HepG2 (cell line): ENCODE measurements around the gene ATG13. TPM values are rescaled to one million over a fixed set of nuclear protein-coding genes. Genes with fewer than 3 reads are reported as not detected.

Source experiments
- ATF7 ChIP-seq, 2 experiments: fragments of 450-650 bp in 1 of 2; sonication (generic) in 1 of 2; formaldehyde crosslinking in 1 of 2; IDR thresholded peaks; 2 replicates each; pipeline versions ENCODE4 v1.4.0 to v1.6.1; 2016 to 2020; ENCODE audit warnings: antibody characterized with exemption in 1 of 2, mild to moderate bottlenecking in 1 of 2, missing genetic modification reagents in 1 of 2
- HNF4A ChIP-seq: sonication (generic); formaldehyde crosslinking; IDR thresholded peaks from 2 replicates; pipeline ENCODE4 v1.4.0; 2020; ENCODE audit warnings: missing genetic modification reagents
- IKZF1 ChIP-seq: fragments of 450-650 bp; IDR thresholded peaks from 2 replicates; pipeline ENCODE4 v1.7.1; 2016
- IRF2 ChIP-seq: IDR thresholded peaks from 2 replicates; pipeline ENCODE4 v1.6.1; 2018; ENCODE audit warnings: missing genetic modification reagents, missing compliant biosample characterization
- LRRFIP1 ChIP-seq: sonication (generic); formaldehyde crosslinking; conservative IDR thresholded peaks from 2 replicates; pipeline ENCODE4 v1.4.0; 2020; ENCODE audit warnings: missing genetic modification reagents
- MEF2D ChIP-seq: sonication (generic); formaldehyde crosslinking; IDR thresholded peaks from 2 replicates; pipeline ENCODE4 v1.5.1; 2020; ENCODE audit warnings: mild to moderate bottlenecking, missing genetic modification reagents
- NCOA2 ChIP-seq: sonication (generic); formaldehyde crosslinking; IDR thresholded peaks from 2 replicates; pipeline ENCODE4 v1.8.0; 2022; ENCODE audit warnings: inconsistent platforms
- NR2C2 ChIP-seq: sonication (generic); formaldehyde crosslinking; IDR thresholded peaks from 2 replicates; pipeline ENCODE4 v1.4.0; 2020; ENCODE audit warnings: missing genetic modification reagents, mild to moderate bottlenecking, moderate library complexity, borderline replicate concordance
- RAD51 ChIP-seq: fragments of 450-650 bp; IDR thresholded peaks from 2 replicates; pipeline ENCODE4 v1.6.1; 2016; ENCODE audit warnings: borderline replicate concordance
- RBAK ChIP-seq: sonication (generic); formaldehyde crosslinking; IDR thresholded peaks from 2 replicates; pipeline ENCODE4 v1.5.1; 2020; ENCODE audit warnings: mild to moderate bottlenecking, missing genetic modification reagents
- RFXANK ChIP-seq: IDR thresholded peaks from 2 replicates; pipeline ENCODE4 v1.6.1; 2016
- SP2 ChIP-seq: sonication (generic); formaldehyde crosslinking; IDR thresholded peaks from 2 replicates; pipeline ENCODE4 v1.5.1; 2020; ENCODE audit warnings: mild to moderate bottlenecking, missing genetic modification reagents
- ZBTB3 ChIP-seq: sonication (generic); formaldehyde crosslinking; IDR thresholded peaks from 2 replicates; pipeline ENCODE4 v1.4.0; 2020; ENCODE audit warnings: low read depth, mild to moderate bottlenecking, moderate library complexity, missing genetic modification reagents, borderline replicate concordance
- ZKSCAN5 ChIP-seq: sonication (generic); formaldehyde crosslinking; IDR thresholded peaks from 2 replicates; pipeline ENCODE4 v1.5.1; 2020; ENCODE audit warnings: mild to moderate bottlenecking, missing genetic modification reagents
- ZNF17 ChIP-seq: sonication (generic); formaldehyde crosslinking; IDR thresholded peaks from 2 replicates; pipeline ENCODE4 v1.5.0; 2020; ENCODE audit warnings: mild to moderate bottlenecking, missing genetic modification reagents
- ZNF224 ChIP-seq: sonication (generic); formaldehyde crosslinking; IDR thresholded peaks from 2 replicates; pipeline ENCODE4 v1.5.0; 2020; ENCODE audit warnings: mild to moderate bottlenecking, missing genetic modification reagents
- ZNF512 ChIP-seq: sonication (generic); formaldehyde crosslinking; IDR thresholded peaks from 2 replicates; pipeline ENCODE4 v1.4.0; 2020; ENCODE audit warnings: mild to moderate bottlenecking, missing genetic modification reagents
- ZNF713 ChIP-seq: sonication (generic); formaldehyde crosslinking; IDR thresholded peaks from 2 replicates; pipeline ENCODE4 v1.4.0; 2020; ENCODE audit warnings: mild to moderate bottlenecking, missing genetic modification reagents
- ZNF75D ChIP-seq: sonication (generic); formaldehyde crosslinking; IDR thresholded peaks from 2 replicates; pipeline ENCODE4 v1.8.1; 2023; ENCODE audit warnings: missing genetic modification reagents, mild to moderate bottlenecking, borderline replicate concordance
- ZSCAN5A ChIP-seq: sonication (generic); formaldehyde crosslinking; IDR thresholded peaks from 2 replicates; pipeline ENCODE4 v1.8.0; 2022; ENCODE audit warnings: mild to moderate bottlenecking, missing genetic modification reagents, borderline replicate concordance
- polyA plus RNA-seq, 8 experiments: library from polyadenylated mRNA; depleted of rRNA in 3 of 8; stranded (reverse) in 7 of 8; unstranded in 1 of 8; fragments of >200 nt; fragmentation: Illumina TruSeq in 4 of 8; extraction: Trizol in 4 of 8; gene quantifications; 2 replicates each; pipeline versions ENCODE4 v1.2.1 to v1.2.3, GENCODE V29; 2011 to 2016; ENCODE audit warnings: low read depth in 4 of 8, missing spikeins in 1 of 8, mixed read lengths in 1 of 8; ENCODE audit not compliant: insufficient read depth in 1 of 8
- total RNA-seq, 5 experiments: library from RNA; depleted of rRNA; stranded (reverse); fragments of >200 nt; fragmentation: Illumina TruSeq; extraction: Trizol; gene quantifications; 2 replicates each; pipeline ENCODE4 v1.2.3, GENCODE V29; 2016; ENCODE audit warnings: low read depth in 1 of 5

The ATG13 gene
- total and polyA plus RNA-seq, 2 of the 13 experiments (the other 11 are each of a cell fraction or from before 2014, with no cell fraction given), result 55.0 to 77.3 TPM

GRCh38 chr11:46700241-46701077 is 83.1 kb downstream of the ATG13 start, which contains the start of the genes ARHGAP1 and ZNF408 (continued):
- TF ChIP-seq ZKSCAN5 (no peak), LRRFIP1 (CRISPR knock-in tag) (no peak), HNF4A (peak; percentile 57), ZNF75D (no peak), IRF2 (peak; percentile 64), SP2 (CRISPR knock-in tag) (peak; percentile 69), NCOA2 (CRISPR knock-in tag) (peak; percentile 48), RAD51 (no peak), NR2C2 (CRISPR knock-in tag) (peak; percentile 95), RFXANK (CRISPR knock-in tag) (no peak), ZNF512 (CRISPR knock-in tag) (no peak), ZSCAN5A (CRISPR knock-in tag) (peak; percentile 79; the same call in 1 of the 2 replicates), ZBTB3 (peak; percentile 81), RBAK (CRISPR knock-in tag) (no peak), ZNF17 (no peak), ZNF713 (CRISPR knock-in tag) (peak; percentile 34; the same call in 1 of the 2 replicates), ZNF224 (CRISPR knock-in tag) (no peak; the same call in 1 of the 2 replicates), MEF2D (CRISPR knock-in tag) (peak; percentile 69; the same call in 1 of the 2 replicates), IKZF1 (no peak), ATF7 (IDR thresholded peaks at IDR 0.05) (no peak), ATF7 (CRISPR knock-in tag; IDR thresholded peaks at IDR 0.05) (no peak; the same call in 1 of the 2 replicates)
